Activated CD4-positive, alpha-beta T cell treated with anti-CD3 and anti-CD28 coated beads for 48 hours (primary cell): ENCODE data around the gene ACOXL.
"Not testable (repeated sequence)": the region's sequence is repeated elsewhere in the genome, so short reads cannot be mapped to it uniquely, and the experiment has no call there.

Experiments
- DNase-seq: peaks from one replicate; pipeline ENCODE4 v3.0.0-alpha.2; 2020

Gene ACOXL

DNA sequence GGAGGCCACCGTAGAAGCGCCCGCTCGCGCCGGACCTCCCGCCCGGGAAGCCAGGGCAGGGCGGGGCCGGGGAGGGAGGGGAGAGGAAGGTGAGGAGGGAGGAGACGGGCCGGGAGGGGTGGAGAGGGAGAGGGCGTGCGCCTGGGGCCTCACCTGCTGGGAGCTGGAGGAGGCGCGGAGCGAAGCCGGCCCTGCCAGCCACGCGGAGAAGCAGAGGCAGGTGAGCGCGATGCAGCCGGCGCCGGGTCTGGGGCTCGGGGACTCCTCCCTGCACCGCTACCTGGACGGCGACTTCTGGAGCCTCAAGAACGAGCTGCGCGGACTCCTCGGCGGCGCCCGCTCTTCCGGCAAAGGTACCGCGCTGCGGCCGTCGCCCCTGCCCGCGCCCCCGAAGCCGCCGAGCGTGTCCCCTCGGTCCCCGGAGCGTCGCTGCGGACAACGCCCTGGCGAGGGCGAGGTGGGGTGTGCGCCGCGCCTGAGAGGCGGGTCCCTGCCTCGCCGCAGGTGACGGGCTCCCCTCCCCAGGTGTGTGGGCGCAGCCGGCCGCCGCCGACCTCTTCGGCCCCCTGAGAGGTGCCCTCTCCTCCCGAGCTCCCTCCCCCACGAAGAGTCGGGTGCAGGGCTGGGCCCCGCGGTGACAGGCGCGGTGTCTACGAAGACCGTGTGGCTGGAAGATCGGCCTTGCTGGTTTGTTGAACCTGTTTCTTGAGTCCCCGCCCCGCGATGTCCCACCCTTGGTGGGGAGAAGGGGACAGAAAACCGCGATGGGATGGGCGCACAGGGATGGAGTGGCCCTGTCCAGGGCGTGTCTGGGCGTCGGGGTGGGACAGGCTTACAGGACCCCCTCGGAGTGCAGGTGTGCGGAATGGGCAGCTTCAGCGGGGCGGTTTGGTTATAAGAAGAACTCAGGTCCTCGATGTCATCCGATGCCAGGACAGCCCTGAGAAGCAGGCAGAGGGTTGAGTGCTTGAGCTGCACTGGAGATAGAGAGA lies at the start of gene ACOXL:
TSS of gene ACOXL (plus strand) at position 152 of the 992 bp plus-strand sequence. CDS start 35,817 bp downstream, outside the sequence.
- peak; percentile 21 for DNase-seq

DNA sequence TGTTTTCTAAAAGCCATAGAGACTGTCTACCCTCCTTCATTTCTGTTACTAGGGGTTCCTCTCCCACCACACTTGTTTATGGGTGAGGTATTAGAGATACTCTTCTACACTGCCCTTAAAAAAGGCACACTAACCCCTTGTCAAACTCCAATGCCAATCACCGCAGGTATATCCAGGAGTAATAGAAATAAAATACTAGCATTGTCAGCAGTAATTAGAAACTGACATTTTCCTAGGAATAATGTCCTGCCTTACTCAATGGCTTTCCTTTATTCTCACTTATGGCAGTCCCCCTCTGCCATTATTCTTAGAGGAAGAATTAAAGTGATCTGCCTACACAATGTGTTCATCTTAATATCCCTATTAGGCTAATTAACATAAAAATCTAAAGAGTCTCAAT lies 49.5 kb upstream of the ACOXL start:
- DNase-seq = no peak

DNA sequence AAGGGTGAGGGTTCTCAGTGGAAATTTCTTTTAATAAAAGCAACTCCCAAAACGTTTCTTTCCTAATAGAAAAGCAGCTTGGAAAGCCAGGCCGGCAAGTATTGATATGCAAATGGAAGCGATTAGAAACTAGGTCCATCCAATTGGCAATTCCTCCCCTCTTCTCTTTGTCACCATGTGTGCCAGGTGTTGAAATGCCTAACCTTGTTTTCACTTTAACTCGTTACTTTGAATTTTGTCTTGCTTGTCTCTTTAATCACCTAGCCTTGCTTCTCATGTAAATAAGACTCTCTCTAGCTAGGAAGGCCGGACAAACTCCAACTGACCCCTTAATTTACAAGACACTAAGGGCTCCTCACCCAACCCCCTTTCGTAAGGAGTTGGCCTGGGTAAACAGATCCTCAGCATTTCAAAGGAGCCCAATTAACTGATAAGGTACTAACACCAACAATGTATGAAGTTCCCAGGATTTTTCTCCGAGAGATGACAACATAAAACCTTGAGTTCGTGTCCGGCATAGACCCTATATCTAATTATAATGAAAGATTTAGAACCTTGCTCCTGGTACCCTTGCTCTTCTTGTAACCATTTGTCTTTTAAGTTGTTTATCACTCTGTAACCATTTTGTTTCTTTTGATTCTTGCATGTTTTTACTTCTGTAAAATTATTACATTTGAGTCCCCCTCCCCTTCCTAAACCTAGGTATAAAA lies 44.4 kb upstream of the ACOXL start:
- DNase-seq = not testable (repeated sequence)

DNA sequence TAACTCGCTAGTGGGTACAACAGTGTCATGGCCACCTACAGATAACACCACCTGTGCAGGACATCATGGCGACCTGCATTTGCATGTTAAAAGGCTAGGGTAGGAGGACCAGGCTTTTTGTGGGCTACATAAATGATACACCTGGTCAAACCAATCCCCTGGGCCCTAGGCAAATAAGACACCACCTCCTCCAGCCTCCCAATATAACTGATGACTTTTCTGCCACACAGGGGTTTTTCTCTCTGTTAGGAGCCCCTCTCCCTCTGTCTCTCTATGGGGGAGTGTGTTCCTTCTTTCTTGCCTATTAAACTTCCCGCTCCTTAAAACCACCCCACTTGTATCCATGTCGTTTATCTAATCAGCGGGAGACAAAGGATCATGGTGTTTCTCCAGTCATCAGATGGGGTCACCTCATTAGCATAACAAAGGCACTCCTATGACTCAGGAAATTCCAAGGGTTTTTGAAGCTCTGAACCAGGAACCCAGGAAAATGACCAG lies 43.7 kb upstream of the ACOXL start:
- DNase-seq = no peak

DNA sequence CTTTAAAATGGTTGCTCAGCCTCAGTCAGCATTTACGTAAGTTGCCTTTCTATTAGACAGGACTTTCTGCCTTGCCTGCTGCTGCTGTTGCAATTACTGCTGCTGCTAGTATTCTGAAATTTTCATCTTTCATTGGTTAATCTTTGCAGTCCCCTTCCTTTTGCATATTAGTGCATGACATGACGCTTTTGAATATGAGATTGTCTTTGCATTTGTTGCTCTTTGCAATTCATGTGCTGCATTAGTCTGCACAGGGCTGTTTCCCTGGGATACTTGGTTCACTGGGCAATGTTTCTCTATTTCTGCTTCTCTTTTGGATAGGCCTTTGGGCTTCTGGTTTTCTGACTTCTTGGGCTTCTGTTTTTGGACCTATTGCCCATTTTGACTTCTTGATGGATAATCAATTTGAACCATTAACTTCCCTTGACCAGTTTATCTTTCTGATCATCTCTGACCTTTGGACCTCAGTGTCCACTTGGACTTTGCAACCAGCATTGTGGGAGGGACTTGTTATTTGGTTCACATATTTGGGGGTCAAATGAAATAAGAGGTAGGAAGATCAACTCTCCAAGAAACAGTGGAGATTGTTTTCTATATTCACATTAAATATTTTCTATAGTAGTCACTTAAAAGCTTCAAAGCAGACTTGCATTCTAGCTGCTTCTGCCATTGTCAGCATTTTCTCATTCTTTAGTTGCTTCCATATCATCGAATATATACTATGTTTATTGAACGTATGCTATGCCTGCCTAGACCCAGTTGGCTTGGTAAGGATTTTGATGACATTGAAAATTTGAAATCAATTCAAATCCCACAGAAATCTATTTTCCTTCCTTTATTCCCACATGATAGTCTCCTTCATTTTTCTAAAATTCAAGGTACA lies 42.0 kb upstream of the ACOXL start:
- no peak for DNase-seq

DNA sequence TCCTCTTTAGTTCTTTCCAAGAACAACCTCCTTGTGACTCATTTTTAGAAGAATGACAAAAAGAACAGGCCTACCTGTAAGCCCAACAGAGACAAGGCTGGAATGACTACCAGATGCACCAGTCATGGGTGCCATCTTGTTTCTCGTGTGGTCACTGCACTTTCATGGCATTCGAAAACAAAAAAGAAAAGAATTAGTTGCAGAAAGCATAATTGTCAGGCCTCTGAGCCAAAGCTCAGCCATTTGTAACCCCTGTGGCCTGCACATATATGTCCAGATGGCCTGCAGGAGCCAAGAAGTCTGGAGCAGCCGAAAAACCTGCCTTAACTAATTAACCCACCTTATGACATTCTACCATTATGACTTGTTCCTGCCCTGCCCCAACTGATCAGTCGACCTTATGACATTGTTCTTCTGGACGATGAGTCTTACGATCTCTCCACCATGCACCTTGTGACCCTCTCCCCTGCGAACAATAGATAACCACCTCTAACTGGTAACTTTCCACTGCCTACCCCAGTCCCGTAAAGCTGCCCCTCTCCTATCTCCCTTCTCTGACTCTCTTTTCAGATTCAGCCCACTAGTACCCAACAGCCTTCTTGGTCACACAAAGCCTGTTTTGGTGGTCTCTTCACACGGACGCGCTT lies 40.6 kb upstream of the ACOXL start:
- DNase-seq = no peak

DNA sequence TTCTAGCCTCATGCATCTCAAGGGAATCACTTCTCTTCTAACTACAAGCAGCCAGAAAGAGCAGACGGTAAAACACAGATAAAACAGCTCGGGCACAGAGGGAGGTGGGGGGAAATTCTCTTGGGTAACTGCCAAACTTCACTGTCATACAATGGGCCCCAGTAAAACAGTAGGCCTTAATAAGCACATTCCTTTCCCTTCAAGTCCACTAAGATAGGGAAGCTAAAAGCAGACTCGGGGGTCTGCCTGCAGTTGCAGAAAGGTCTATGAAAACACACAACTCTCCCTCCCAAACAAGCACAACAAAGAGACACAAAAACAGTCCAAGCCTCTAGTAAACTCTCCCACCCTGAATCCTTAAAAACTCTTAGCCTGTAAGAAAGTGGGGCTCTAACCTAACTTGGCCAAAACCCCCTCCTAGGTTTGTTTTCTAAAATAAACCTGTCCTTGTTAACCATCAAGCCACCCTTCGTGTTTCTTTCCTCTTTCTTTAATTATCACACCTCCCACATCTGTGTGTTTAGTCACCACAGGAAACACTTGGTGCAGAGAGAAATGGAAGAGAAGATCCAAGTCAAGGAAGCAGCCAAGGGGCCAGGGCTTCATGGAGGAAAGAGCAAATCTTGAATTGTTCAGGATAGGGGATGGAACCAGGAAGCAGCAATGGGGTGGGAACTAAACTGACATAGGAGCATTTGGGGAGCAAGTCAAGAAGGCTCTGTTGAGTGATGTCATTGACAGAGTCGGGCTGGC lies 37.1 kb upstream of the ACOXL start:
- not testable (repeated sequence) for DNase-seq

DNA sequence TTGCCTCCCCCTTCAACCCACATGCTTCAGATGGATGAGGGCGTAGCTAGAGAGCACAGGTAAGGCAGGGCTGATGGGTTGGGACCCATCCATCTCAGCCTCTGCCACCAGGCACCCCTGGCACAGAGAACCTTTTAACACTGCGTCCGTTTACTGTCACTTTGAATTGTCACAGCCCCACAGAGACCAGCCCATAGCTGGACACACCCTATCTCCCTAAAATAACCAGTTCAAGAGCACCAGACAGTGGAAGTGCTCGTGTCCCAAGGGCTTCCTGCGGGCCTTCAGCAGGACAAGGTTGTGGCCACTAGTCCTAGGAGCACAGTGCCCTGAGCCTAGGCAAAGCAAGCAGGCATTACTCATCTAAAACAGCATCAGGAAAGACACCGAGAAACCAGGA lies 34.1 kb upstream of the ACOXL start:
- DNase-seq = not testable (repeated sequence)

DNA sequence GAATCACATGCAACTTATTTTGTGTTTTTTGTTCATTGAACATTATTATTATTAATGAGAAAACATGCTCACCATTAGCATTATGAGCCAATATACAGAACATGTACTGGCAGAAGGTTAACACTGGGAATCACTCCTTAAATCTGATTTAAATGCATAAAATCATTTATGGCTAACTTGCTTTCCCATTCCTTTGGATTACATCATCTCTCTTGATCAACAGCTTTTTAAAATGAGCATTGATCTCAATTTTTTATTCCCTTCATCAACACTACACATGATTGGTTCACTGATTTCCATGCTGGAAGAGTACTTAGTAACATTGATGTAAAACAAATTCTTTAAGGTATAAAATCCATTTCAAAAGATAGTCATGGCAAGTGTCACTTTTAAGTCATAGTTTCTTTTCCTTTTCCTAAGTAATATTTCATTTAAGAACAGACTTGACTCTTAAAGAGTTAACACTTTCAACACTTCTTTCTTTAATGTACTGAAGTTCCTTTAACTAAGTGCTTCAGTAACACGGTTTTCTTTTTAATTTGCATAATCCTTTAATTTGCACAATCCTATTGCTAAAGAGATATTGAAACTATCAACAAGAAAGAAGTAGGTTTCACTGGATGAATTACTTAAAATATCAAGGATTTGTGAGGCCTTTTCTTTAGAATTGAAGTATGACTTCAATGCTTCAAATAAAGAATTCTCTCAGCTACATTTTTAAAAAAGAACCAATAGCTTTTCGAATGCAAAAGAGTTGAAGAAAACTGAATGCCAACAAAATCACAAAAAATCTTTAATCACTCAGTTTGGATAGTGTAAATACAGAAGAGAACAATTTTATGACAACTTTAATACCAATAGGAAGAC lies 29.6 kb upstream of the ACOXL start:
- DNase-seq = no peak

DNA sequence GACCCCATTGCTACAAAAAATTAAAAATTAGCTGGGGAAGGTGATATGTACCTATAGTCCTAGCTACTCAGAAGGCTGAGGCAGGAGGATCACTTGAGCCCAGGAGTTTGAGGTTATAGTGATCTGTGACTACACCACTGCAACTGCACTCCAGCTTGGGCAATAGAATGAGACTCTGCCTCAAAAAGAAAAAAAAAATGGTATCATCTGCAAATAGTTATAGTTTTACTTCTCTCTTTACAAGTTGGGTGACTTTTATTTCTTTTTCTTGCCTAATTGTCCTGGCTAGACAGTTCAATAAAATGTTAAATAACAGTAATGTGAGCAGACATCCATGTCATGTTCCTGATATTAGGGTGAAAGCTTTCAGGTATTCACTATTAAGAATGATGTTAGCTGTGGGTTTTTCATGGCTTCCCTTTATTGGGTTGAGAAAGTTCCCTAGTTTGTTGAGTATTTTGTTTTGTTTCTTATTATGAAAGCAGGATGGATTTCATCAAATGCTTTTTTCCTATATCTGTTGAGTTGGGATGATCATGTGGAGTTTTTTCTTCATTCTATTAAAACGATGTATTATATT lies 24.9 kb upstream of the ACOXL start:
- DNase-seq = no peak

DNA sequence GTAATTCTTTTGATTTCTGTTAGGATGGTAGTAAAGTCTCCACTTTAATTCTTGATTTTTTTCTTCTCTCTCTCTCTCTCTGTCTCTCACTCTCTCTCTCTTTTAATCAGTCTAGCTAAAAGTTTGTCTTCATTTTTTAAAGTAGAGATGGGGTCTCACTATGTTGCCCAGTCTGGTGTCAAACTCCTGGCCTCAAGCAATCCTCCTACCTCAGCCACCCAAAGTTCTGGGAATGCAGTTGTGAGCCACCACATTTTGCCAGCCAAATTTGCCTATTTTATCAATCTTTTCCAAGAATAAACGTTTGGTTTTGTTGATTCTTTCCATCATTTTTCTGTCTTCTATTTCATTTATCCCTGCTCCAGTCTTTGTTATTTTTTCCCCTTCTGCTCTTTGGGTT lies 23.9 kb upstream of the ACOXL start:
- no peak for DNase-seq

DNA sequence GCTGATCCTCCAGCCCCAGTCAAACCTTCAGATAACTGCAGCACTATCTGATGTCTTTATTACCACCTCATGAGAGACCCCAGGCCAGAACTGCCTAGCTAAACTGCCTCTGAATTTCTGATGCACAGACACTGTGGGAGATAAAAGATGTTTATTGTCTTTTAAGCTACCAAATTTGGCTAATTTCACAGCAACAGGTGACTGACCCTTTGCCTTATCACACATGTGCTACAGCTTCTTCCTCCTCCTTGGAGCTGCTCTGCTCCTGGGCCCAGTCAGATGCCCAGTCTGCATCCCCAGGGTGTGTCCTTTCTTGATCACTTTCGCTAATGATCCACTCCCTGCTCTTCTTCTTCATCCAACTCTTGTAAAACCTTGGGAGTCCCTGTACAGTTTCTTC lies 19.6 kb upstream of the ACOXL start:
- no peak for DNase-seq

DNA sequence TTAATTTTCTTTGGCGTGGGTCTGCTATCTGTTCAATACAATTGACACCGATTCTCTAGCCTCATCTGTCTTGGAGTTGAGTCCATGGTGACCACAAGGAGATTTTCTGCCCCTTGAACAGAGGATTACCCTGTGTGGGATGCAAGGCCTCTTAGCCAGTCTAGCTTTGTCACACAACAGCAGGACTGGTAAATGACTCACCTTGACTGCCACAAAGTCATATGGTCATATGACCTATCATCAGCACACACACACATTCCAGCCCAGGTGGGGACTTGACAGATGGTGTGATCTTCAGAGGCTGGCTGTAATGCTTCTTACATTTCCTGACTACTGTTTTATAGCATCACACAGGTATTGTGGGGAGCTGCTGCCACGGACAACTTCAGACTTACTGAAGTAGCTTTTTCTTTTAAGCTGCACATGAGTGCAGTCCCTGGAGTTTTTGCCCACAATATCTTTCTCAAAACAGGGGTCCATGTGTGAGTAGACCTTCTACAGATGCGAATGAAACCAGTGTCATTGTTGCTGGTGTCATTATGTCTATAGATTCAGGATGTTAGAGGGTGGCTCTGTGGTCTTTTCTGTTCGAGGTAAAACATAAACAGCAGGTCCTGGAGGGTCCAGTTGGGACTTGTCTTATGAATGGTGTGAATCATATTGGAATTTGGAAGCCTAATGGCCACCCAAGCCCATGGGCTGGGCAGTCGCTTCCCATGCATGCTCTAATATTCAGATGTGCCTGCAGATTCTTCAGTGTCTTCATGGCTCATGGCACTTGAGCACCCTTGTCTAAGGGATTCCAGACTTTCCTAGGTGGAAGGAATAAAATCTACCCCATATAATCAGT lies 18.6 kb upstream of the ACOXL start:
- peak; percentile 25 for DNase-seq

DNA sequence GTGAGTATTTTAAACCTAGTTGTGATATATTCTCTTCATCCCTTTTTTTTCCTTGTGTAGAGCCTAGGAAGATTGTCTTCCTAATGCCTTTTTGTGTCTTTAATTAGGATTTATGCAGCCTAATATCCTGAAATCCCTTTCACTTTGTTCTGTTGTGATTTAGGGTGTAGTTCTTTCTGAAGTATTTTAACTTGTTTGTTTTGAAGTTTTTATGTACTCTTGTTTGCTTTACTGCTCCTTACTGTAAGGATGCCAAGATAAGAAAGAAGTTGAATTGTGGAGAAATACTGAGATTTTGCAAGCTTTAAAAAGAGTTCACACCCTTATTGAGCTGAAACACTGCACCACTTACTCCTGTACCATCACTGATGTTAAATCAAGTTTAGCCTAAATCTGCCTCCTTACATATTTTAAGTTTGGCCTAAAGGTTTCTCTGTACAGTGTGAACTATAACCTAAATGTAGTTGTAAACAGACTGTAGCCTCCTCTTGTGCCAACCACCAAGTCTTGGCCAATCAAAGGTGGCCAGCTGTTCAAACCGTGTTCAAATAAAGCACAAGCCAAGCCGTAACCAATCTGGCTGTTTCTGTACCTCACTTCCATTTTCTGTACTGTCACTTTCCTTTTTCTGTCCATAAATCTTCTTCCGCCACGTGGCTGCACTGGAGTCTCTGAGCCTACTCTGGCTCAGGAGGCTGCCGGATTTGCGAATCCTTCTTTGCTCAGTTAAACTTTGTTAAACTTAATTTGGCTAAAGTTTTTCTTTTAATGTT lies 17.7 kb upstream of the ACOXL start:
- no peak for DNase-seq

DNA sequence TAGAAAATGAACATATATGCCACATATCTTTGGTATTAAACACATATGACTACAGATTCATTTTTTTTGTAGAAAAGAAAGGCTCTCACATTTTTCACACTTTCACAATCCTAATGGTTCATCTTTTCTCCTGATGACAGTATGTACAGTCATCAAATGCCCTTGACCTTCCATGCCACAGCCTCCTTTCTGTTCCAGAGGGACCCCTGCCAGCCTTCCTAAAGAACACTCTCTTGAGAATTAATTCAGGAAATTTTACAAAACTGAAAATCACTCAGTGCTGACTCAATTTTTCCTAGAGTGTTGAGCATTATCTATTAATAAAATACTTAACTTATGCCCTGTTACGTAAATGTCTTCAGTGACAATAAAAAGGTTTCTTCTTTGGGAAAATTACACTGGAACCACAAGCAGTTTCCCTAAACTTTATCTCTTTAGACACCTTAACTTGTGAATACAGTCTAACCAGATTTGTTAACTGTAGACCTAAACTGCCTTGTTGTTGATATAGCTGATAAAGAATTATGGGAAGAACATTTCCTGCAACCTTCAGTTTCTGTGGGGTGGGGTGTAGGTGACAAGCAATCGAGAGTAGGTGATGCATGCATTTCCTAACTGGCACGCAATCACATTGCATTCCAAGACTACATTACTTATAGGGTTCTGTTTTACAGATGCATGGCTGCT lies 15.3 kb upstream of the ACOXL start:
- DNase-seq = no peak

DNA sequence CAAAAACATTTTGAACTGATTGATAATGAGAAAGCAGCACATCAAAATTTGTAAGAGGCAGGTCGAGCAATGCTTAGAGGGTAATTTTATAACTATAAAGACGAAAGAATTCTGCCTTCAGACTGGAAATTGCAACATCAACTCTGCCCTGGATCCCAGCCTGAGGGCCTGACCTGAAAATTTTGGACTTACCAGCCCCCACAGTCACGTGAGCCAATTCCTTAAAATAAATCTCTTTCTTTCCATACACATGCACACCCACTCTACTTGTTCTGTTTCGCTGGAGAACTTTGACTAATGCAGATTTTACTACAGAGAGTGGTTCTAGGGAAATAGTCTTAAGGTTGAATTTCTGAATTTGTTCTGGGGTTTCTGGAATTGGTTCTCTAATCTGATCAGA lies 14.6 kb upstream of the ACOXL start:
- no peak for DNase-seq

DNA sequence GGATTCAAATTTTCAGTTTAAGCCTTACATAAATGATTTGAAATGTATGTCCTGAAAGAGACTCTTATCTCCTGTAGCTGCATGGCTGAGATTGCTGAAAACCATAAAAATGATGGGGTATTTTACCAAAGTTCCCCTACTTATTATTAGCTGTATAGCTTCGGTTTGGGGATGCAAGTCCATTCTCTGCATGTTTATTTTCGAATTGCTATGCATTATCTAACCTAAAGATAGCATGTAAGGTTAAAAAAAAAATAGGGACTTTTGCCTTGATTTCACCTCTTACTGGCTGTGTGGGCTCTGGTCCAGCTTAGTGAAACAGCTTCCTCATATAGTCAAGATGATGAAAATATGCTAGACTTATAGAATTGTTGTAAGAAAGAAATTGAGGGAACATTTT lies 14.0 kb upstream of the ACOXL start:
- no peak for DNase-seq

DNA sequence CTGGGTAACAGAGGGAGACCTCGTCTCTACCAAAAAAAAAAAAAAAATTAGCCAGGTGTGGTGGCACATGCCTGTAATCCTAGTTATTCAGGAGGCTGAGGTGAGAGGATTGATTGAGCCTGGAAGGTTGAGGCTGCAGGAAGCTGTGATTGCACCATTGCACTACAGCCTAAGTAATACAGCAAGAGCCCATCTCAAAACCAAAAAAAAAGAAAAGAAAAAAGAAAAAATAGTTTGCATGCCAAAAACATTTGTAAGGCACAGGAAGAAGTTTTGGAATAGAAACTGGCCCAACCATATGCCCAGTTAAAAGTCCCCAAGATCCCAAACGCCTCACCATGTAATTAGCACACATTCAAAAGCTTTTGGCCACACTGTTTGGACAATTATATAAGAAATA lies 13.4 kb upstream of the ACOXL start:
- DNase-seq = no peak
